GM13977 (cell line): ENCODE data around the gene HSPA12A.
A peak's percentile ranks its signal among the peaks of the same experiment; 100 is the strongest.

Source experiments
- DNase-seq: peaks from one replicate; pipeline ENCODE4 v3.0.0; 2012; ENCODE audit warnings: low spot score
- CTCF ChIP-seq: IDR thresholded peaks from 2 replicates; pipeline ENCODE4 v1.5.1; 2012; ENCODE audit warnings: mild to moderate bottlenecking, control low read depth; ENCODE audit not compliant: insufficient read depth; ENCODE audit errors: extremely low read depth, missing control alignments
- in situ Hi-C: fragments of 300-500 bp; cut with MboI; formaldehyde crosslinking; loops from one replicate; pipeline ENCODE4 v1.12.0; 2022; ENCODE audit warnings: low sequenced_read_pairs, low pct_unique_long_range_greater_than_20kb, mixed read lengths, inconsistent platforms; ENCODE audit not compliant: unreplicated experiment

Gene HSPA12A

GRCh38 chr10:116690356-116691322 is 51.7 kb downstream of the HSPA12A start:
- in situ Hi-C loops = loop anchor here (25.0 kb wide), 1 partner anchor 472 kb away; no protein-coding TSS in a partner anchor
- peak; percentile 20 for TF ChIP-seq CTCF
- DNase-seq = no peak

GRCh38 chr10:116689744-116690143 is 52.6 kb downstream of the HSPA12A start:
- no peak for DNase-seq
- in situ Hi-C loops = loop anchor here (25.0 kb wide), 1 partner anchor 473 kb away; no protein-coding TSS in a partner anchor
- TF ChIP-seq CTCF = no peak

- DNase-seq = no peak
- in situ Hi-C loops = loop anchor here (25.0 kb wide), 1 partner anchor 473 kb away; no protein-coding TSS in a partner anchor
- no peak for TF ChIP-seq CTCF
Observed at GRCh38 chr10:116688741-116689495, 53.4 kb downstream of the HSPA12A start.

- TF ChIP-seq CTCF = no peak
- DNase-seq = no peak
- in situ Hi-C loops = loop anchor here (25.0 kb wide), 1 partner anchor 474 kb away; no protein-coding TSS in a partner anchor
Observed at GRCh38 chr10:116688241-116688711, 54.1 kb downstream of the HSPA12A start.

- no peak for TF ChIP-seq CTCF
- in situ Hi-C loops = loop anchor here (25.0 kb wide), 1 partner anchor 475 kb away; no protein-coding TSS in a partner anchor
- DNase-seq = no peak
Observed at GRCh38 chr10:116687633-116688032, 54.7 kb downstream of the HSPA12A start.

GRCh38 chr10:116686632-116687031 is 55.7 kb downstream of the HSPA12A start:
- no peak for DNase-seq
- in situ Hi-C loops = loop anchor here (25.0 kb wide), 1 partner anchor 476 kb away; no protein-coding TSS in a partner anchor
- no peak for TF ChIP-seq CTCF
